ENCODE data around the gene TBX1.

Gene TBX1

DNA sequence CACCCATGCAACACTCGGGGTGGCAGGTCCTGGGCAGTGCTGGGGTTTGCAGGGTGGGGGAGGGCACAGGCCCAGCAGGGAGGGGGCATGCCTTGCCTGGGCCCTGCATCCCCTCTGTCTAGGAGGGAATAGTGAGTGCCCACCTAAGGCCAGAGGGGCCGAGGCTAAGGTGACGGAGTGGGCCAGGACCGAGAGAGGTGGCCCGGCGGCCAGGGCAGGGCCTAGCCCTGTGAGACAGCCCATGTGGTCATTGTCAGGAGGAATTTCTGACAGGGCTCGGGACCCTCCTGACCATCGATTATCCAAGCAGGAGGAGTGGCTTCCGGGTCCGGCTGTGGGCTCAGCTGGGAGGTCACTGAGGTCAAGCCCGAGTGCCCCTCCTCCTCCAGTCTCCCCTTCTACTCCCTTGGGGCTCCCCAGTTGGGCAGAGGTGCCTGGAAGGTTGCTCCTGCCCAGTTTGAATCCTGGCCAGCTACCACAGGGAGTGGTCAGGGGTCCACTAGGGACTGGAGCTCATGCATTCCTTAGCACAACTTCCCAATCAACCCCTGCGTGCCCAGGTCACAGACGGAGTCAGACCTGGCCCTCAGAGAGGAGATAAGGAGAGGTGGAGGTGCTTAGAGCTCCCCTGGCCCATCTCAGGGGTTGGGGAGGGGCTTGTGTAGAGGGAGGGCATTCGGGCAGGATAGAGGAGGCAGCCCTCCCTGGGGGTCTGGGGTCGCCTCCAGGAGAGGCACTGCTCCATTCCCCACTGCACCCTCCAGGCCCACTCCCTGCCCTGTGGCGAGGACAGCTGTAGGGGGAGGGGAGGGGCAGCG, 22.5 kb upstream of the TBX1 start:
- DNase-seq (ENCODE audit: low read depth, low spot score) = no peak

GRCh38 chr22:19738664-19739447, 21.7 kb upstream of the TBX1 start:
- DNase-seq (ENCODE audit: low read depth, low spot score) = no peak

DNA sequence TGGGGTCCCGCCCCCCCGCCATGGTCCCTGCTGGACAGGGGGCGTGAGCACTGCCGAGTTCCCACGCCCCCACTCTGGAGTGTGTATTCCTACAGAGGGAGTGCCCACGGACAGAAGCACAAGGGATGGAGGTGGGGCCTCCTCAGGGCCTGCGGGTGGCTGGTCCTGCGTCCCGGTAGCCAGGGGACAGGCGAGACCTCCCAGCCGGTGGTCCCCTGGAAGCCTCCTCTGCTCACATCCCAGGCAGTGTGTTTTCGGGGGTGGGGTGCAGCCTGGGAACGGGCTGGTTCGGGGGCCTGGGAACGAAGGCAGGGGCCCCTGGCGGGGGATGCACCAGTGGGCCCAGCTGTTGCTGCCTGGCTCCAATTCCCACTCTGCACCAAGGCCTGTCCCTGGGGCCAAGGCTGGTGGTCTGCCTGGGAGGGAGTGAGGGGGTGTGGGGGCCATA, 21.1 kb upstream of the TBX1 start:
- DNase-seq (ENCODE audit: low read depth, low spot score) = no peak

DNA sequence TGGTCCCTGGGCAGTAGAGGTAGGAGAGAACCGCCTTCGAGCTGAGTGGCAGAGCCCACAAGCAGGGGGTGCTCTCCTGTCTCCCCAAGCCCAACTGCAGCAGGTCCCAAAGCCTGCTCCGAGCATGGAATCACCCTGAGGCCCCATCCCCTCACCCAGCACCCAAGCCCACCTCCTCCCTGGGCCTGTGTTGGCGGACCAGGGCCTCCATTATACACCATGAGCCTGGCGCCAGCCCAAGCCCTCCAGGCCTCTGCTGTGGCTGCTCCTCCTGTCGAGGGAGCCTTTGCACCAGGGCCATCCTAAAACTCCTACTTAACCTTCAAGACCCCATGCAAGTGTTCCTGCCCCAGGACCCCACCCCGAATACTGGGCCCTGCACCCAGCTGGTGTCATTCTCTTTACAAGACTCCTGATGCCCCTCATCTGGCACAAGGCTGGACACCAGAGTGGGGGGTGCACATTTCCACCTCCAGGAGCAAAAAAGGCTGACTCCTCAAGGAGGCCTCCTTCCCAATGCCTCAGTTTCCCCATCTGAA, 20.6 kb upstream of the TBX1 start:
- DNase-seq (ENCODE audit: low read depth, low spot score) = no peak

DNA sequence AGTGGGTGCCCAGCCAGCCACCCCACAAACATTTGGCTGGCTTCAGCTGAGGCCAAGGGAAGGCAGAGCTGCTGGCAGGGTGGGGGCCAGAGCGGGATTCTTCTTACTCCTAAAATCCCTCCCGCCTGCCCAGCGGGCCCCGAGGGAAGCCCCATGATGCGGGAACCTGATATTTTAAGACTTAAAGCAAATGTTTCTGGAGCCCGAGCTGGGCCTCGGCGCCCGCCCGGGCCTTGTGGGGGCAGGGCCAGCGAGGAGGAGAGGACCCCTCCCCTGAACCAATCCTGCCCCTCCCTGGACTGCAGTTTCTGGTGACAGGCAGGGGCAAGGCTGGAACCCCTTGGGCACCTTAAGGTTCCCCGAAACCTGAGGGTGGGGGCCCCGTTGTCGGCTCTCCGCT, 20.0 kb upstream of the TBX1 start:
- no peak for DNase-seq (ENCODE audit: low read depth, low spot score)

DNA sequence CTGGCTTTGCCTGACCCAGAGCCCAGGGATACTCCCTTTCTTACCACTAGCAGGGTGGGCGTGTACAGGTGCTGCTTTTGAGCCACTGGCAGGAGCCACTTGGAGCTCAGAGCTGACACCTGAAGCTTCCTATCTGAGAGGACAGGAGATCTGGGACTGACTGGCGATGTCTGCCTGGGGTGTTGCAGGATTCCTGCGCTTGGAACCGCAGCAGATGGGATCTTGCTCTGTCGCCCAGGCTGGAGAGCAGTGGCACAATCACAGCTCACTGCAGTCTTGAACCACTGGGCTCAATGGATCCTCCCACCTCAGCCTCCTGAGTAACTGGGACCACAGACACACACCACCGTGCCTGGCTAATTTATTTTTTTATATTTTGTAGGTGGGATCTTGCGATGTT, 19.5 kb upstream of the TBX1 start:
- DNase-seq (ENCODE audit: low read depth, low spot score) = no peak

GRCh38 chr22:19742160-19743066, 18.2 kb upstream of the TBX1 start:
- DNase-seq (ENCODE audit: low read depth, low spot score) = no peak

DNA sequence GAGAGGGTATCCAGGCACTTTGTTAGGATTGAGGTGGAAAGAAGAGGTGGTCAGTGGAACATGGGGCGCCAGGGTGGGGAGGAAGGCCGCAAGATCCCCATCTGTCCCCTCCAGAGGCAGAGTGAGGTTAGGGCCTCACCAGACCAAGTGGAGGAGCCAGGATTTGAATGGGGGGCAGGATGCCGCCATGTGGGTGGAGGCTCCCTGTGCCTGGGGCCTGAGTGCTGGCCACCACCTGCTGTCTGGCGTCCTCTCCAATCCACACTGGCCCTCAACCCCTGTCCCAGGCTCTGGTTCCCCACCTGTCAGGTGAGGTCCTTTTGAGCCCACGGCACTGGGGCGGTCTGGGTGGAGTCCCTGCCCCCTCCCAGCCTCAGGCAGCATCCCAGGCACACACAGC, 17.5 kb upstream of the TBX1 start:
- no peak for DNase-seq (ENCODE audit: low read depth, low spot score)

GRCh38 chr22:19743651-19744050, 16.9 kb upstream of the TBX1 start:
- DNase-seq (ENCODE audit: low read depth, low spot score) = no peak

GRCh38 chr22:19744350-19745006, 16.1 kb upstream of the TBX1 start:
- DNase-seq (ENCODE audit: low read depth, low spot score) = no peak

- no peak for DNase-seq (ENCODE audit: low read depth, low spot score)
Measured at GRCh38 chr22:19745155-19746101, 15.2 kb upstream of the TBX1 start.

DNA sequence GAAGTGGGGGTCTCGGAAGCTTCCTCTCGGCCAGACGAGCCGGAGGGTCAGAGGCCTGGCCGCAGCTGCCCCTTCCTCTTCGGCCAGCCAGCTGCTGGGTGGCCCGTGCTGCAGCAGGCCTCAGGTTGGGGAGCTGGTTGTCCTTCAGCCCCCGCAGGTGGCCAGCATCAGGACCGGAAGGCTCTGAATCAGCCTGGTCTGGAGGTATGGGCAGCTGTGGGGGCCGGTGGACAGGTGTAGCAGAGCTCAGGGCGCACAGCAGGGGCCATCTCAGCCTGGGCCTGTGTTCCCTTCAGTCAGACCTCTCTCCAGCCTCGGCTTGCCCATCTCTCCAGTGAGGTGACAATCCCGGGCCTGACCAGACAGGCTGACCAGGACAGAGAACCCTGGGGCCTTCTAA, 13.9 kb upstream of the TBX1 start:
- no peak for DNase-seq (ENCODE audit: low read depth, low spot score)

GRCh38 chr22:19747551-19747950, 13.0 kb upstream of the TBX1 start:
- DNase-seq (ENCODE audit: low read depth, low spot score) = no peak

DNA sequence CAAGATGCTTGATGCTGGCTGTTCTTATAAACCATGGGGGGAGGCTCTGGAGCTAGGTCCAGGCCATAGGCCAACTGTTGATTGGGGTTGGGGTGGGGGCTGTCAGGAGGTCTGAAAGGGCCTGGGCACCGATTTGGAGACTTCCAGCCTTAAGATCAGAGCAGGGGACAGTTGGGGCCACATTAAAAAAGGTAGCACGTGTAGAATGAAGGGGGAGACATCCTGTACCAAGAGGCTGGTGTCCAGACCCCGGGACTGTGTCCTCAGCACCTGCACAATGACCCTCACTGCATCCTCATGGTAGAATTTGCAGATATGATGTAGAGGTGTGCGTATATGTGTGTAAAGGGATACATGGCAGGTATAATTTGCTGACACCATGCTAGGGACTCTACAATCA, 12.4 kb upstream of the TBX1 start:
- DNase-seq (ENCODE audit: low read depth, low spot score) = no peak

- DNase-seq (ENCODE audit: low read depth, low spot score) = no peak
Measured at GRCh38 chr22:19748991-19749664, 11.4 kb upstream of the TBX1 start.

- DNase-seq (ENCODE audit: low read depth, low spot score) = no peak
Measured at GRCh38 chr22:19749876-19750275, 10.7 kb upstream of the TBX1 start.

GRCh38 chr22:19750507-19751490, 9.8 kb upstream of the TBX1 start:
- DNase-seq (ENCODE audit: low read depth, low spot score) = peak; percentile 86

All from astrocyte of the hippocampus (primary cell).